ENCODE measurements around the gene NELL1. TPM values are rescaled to one million over a fixed set of nuclear protein-coding genes. Genes with fewer than 3 reads are reported as not detected.

Gene NELL1
- 1 to 10 TPM in 1 of 5 donors, under 1 TPM in 4; 0.28 to 2.5 (median 0.54) TPM for polyA plus RNA-seq (ENCODE audit: insufficient read depth in 1 of 5, insufficient read length in 5 of 5, low replicate concordance in 1 of 5)
- long read RNA-seq, donor 1 = 0 reads
- long read RNA-seq, donor 2 = 0 reads
- long read RNA-seq, donor 3 = 0 reads
- long read RNA-seq, donor 4 = 0 reads
- long read RNA-seq, donor 5 = 0 reads
- long read RNA-seq, donor 6 = 0 reads
- long read RNA-seq, donor 7 = 0 reads
- long read RNA-seq, donor 8 = 0 reads

GRCh38 chr11:20668844-20669819, at the start of gene NELL1:
NELL1 (plus strand) TSS chr11:20669586.
- no peak for DNase-seq

DNA sequence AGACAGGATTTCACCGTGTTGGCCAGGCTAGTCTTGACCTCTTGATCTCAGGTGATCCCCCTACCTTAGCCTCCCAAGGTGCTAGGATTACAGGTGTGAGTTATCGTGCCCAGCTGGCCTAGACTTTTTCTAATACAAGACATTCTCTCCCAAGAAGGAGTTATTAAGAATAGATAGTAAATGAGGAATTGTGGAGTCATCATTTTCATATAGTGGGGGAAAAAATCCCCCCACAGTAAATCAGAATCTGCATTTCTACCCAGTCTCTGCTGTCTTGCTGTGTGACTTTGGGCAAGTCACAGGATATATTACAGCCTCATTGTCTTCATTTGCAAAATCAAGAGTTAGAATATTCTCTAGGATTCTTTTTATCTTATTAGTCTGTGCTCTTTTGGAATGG, 48.4 kb upstream of the NELL1 start:
- DNase-seq = no peak

GRCh38 chr11:20621679-20622078, 47.7 kb upstream of the NELL1 start:
- DNase-seq = no peak

DNA sequence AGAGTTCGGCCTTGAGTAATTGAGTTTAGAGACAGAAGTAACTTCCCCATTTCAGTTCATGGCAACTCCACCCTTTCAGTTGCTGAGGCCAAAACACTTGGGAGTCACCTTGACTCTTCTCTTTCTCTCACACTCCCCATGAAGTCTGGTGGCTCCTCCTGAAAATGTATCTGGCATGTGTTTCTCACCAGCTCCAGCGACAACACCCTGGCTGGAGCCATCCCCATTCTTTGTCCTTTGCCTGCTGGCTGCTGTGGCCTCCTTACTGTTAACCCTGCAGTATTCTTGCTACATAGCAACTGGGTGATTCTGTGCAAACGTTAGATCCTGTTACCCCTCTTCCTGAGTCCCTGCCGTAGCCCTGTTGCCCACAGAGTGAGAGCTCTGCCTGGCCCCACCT, 46.1 kb upstream of the NELL1 start:
- no peak for DNase-seq

DNA sequence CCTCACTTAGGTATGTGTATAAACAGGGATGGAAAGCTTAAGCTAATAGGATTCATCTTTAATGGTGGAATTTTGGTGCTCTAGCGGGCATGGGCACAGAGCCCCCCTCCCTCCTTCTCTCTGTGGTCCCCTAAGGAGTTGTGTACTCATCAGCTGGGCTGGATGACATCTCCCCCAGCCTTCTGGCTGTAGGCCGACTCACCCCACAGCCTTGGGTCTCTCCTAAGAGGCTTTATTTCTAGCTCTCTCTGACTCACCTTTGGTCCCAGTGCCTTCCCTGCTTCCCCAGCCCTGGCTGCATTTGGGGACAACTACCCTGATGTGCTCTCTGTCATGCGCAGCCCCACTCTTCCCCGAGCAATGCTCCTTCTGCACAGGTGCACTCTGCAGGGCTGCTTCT, 43.1 kb upstream of the NELL1 start:
- DNase-seq = no peak

GRCh38 chr11:20627026-20627425, 42.4 kb upstream of the NELL1 start:
- DNase-seq = no peak

DNA sequence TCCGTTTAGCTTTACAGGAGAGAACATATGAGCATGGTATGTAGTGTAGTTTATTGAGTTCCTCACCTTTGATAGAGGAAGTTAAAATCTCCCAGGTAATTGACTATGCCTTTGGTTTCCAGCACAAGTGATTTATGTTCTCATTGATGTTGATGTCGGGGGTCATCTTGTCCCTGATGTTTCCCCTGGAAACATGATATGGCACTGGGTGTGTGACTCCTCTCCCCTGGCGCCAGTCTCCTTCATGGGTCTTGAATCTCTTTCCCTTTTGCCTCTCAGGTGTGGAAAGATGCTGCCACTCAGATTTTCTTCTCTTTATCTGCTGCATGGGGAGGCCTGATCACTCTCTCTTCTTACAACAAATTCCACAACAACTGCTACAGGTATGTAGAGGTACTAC, 41.7 kb upstream of the NELL1 start:
- DNase-seq = no peak

GRCh38 chr11:20631519-20632168, 37.7 kb upstream of the NELL1 start:
- DNase-seq = no peak

GRCh38 chr11:20632169-20632532, 37.2 kb upstream of the NELL1 start:
- DNase-seq = no peak

GRCh38 chr11:20634044-20634443, 35.3 kb upstream of the NELL1 start:
- DNase-seq = no peak

GRCh38 chr11:20634781-20635180, 34.6 kb upstream of the NELL1 start:
- DNase-seq = no peak

- no peak for DNase-seq
These were observed 31.3 kb upstream of the NELL1 start for GRCh38 chr11:20638074-20638473.

DNA sequence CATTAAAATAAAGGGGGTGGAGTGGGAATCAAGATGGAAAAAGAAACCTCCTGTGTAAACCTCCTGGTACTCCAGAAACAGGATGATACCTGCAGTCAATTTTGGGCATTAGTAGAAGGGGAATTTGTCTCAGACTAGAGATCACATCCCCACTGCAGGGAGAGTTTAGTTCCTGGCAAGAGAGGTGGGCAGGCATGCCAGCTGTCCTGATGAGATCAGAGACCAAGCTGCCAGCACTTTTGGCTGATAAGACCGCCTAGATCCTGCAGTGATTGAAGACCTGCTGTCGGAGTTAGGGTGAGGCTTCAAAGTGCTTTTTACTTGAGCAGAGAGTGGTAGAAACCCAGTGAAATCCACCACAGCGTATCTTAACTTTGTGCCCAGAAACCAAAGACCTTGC, 29.7 kb upstream of the NELL1 start:
- no peak for DNase-seq

DNA sequence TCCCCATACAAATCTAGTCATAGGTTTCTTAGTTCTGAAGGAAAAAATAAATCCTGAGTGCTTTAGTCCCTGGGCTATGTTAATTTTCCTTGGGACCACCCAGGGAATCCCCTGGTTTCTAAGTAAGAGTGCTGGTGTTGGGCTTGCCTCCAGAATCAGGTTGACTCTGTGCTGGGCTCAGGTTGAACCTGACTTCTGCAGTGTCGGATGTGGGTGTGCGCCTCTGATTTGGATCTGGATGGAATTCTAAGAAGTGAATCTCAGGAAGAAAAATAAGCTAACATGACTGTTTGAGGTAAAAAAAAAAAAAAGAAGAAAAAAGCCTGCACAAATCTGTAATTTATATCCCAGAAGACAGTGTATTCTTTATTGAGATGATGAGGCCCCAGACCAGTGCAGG, 29.0 kb upstream of the NELL1 start:
- DNase-seq = no peak

DNA sequence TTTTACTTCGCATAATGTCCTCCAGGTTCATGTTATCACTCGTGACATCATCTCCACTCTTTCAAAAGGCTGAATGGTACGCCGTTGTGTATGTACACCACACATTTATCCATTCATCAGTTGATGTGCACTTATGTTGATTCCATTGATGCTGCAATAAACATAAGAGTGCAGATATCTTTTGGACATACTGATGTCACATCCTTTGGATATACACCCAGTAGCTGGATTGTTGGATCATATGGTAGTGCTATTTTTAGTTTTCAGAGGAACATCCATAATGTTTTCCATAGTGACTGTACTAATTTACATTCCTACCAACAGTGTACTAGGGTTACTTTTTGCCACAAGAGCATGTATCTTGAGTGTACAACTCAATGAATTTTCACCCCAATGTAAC, 25.0 kb upstream of the NELL1 start:
- DNase-seq = no peak

DNA sequence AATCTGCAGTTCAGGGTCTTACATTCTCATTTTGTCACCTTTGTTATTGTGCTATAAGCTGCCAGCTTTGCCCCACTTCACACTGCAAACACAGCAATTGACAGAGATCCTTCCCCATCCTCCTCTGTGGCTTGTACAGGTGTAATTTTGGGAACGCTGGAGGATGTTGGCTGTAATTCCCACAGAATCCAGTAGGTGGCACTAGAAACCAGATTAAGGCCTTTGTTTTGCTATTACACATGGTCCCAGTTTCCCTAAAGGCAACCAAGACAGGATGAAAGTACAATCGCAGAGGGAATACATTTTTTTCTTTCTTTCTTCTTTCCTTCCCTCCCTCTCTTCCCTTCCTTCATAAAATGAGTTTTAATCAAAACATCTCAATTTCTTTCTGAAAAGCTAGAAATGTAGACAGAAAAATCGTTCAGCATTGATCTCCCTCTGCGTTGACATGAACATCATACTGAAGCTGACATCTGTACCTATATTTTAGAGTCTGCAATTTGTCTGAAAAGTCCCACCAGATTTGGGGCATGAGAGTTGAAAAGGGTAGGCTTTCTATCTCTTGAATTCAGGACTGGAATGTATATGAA, 21.3 kb upstream of the NELL1 start:
- DNase-seq = peak in 1 of 2 donors; percentile 42

DNA sequence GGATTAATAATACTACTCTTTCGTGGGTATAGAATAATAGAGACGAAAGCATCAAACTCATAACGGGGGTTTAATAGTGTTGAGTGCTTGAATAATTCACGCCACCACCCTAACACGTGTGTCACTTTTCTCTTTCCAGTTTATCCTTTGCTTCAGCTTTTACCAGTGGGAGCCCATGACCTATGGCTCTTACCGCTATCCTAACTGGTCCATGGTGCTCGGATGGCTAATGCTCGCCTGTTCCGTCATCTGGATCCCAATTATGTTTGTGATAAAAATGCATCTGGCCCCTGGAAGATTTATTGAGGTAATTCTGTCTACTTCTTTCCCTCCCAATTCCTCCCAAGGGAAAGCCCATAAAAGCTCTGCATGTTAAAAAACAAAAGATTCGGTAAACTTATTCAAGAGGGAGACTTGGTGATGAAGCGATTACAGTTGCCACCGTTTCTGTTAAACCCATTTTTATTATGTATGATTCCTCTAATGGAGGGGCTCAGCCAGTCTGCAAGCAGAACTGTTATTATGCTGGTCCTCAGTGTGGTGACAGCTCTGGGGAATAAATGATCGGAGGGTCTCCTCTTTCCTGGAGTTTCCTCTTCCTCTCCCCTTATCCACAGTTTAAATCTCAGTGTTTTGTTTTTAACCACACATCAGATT, 17.1 kb upstream of the NELL1 start:
- no peak for DNase-seq

- DNase-seq = peak; percentile 30 to 36
These were observed 15.3 kb upstream of the NELL1 start for GRCh38 chr11:20654038-20654437.

- DNase-seq = no peak
These were observed 12.5 kb upstream of the NELL1 start for GRCh38 chr11:20656901-20657300.

- DNase-seq = no peak
These were observed 11.3 kb upstream of the NELL1 start for GRCh38 chr11:20658135-20658534.

- no peak for DNase-seq
These were observed 7.9 kb upstream of the NELL1 start for GRCh38 chr11:20661445-20661844.

GRCh38 chr11:20661850-20662249, 7.5 kb upstream of the NELL1 start:
- no peak for DNase-seq
